Neural crest cell (in vitro differentiated cells): ENCODE results near the gene LURAP1L. TPM values are rescaled to one million over a fixed set of nuclear protein-coding genes. Genes with fewer than 3 reads are reported as not detected.

ENCODE experiments used
- DNase-seq: peaks from one replicate; pipeline ENCODE4 v3.0.0; 2021; ENCODE audit warnings: low read depth, mixed read lengths, low spot score
- H3K27ac Mint-ChIP-seq: one replicate; pipeline ENCODE4 v1.8.0; 2021; ENCODE audit warnings: mild to moderate bottlenecking, mixed read lengths; ENCODE audit not compliant: unreplicated experiment
- H3K27me3 Mint-ChIP-seq: 2 replicates; pipeline ENCODE4 v1.8.0; 2021; ENCODE audit warnings: low read depth, mild to moderate bottlenecking, mixed read lengths
- H3K36me3 Mint-ChIP-seq: 2 replicates; pipeline ENCODE4 v1.8.0; 2021; ENCODE audit warnings: low read depth, mild to moderate bottlenecking, mixed read lengths
- H3K4me1 Mint-ChIP-seq: 2 replicates; pipeline ENCODE4 v1.8.0; 2021; ENCODE audit warnings: mixed read lengths
- H3K4me3 Mint-ChIP-seq: one replicate; pipeline ENCODE4 v1.8.0; 2021; ENCODE audit warnings: mild to moderate bottlenecking, mixed read lengths
- H3K9me3 Mint-ChIP-seq: 2 replicates; pipeline ENCODE4 v1.8.0; 2021; ENCODE audit warnings: mixed read lengths
- CTCF ChIP-seq: fragments of 200-600 bp; sonication (generic); conservative IDR thresholded peaks from 2 replicates; pipeline ENCODE4 v1.5.0; 2021; ENCODE audit warnings: antibody characterized with exemption, mild to moderate bottlenecking
- total RNA-seq: library from RNA; stranded (reverse); gene quantifications from 2 replicates; pipeline ENCODE4 v1.2.1, GENCODE V29; 2021

Gene LURAP1L
- total RNA-seq, 1 donor from 2014 or later, result 0.40 TPM

- H3K4me1 Mint-ChIP-seq, result no peaks in the 10 kb centered on the region
- H3K27ac Mint-ChIP-seq, result no peak overlapping the region
- DNase-seq, result no peak
- H3K36me3 Mint-ChIP-seq, result no peaks in the 10 kb centered on the region
- H3K9me3 Mint-ChIP-seq, result no peaks in the 10 kb centered on the region
- H3K4me3 Mint-ChIP-seq, result no peak overlapping the region
- TF ChIP-seq CTCF, result no peak
- H3K27me3 Mint-ChIP-seq, result no peaks in the 10 kb centered on the region
These were observed 52.2 kb downstream of the LURAP1L start for GRCh38 chr9:12826924-12827565.

- H3K4me1 Mint-ChIP-seq, result no peaks in the 10 kb centered on the region
- no peak for DNase-seq
- H3K9me3 Mint-ChIP-seq, result peaks cover 7% of the 10 kb centered on the region
- H3K36me3 Mint-ChIP-seq, result peaks cover 2% of the 10 kb centered on the region
- TF ChIP-seq CTCF, result no peak
- no peaks in the 10 kb centered on the region for H3K27me3 Mint-ChIP-seq
- H3K4me3 Mint-ChIP-seq, result no peak overlapping the region
- no peak overlapping the region for H3K27ac Mint-ChIP-seq
These were observed 58.9 kb downstream of the LURAP1L start for GRCh38 chr9:12833701-12834100.

GRCh38 chr9:12838546-12838945, 63.7 kb downstream of the LURAP1L start:
- Mint-ChIP-seq H3K27ac (no peak overlapping the region), H3K9me3 (peaks cover 7% of the 10 kb centered on the region), H3K4me3 (no peak overlapping the region), H3K27me3 (no peaks in the 10 kb centered on the region), H3K36me3 (peaks cover 2% of the 10 kb centered on the region), H3K4me1 (no peaks in the 10 kb centered on the region)
- no peak for TF ChIP-seq CTCF
- no peak for DNase-seq

GRCh38 chr9:12843735-12844134, 68.9 kb downstream of the LURAP1L start:
- Mint-ChIP-seq H3K9me3 (no peaks in the 10 kb centered on the region), H3K36me3 (no peaks in the 10 kb centered on the region), H3K27ac (no peak overlapping the region), H3K4me1 (no peaks in the 10 kb centered on the region), H3K27me3 (no peaks in the 10 kb centered on the region), H3K4me3 (no peak overlapping the region)
- no peak for TF ChIP-seq CTCF
- DNase-seq, result no peak

GRCh38 chr9:12846035-12846434, 71.2 kb downstream of the LURAP1L start:
- Mint-ChIP-seq H3K27ac (no peak overlapping the region), H3K27me3 (no peaks in the 10 kb centered on the region), H3K36me3 (no peaks in the 10 kb centered on the region), H3K4me1 (no peaks in the 10 kb centered on the region), H3K9me3 (no peaks in the 10 kb centered on the region), H3K4me3 (no peak overlapping the region)
- TF ChIP-seq CTCF, result no peak
- no peak for DNase-seq

- Mint-ChIP-seq H3K27me3 (no peaks in the 10 kb centered on the region), H3K4me3 (no peak overlapping the region), H3K9me3 (no peaks in the 10 kb centered on the region), H3K27ac (no peak overlapping the region), H3K36me3 (no peaks in the 10 kb centered on the region), H3K4me1 (no peaks in the 10 kb centered on the region)
- no peak for TF ChIP-seq CTCF
- DNase-seq, result no peak
These were observed 72.7 kb downstream of the LURAP1L start for GRCh38 chr9:12847561-12847960.
